K562 (cell line): ENCODE results near the gene BTRC. TPM values are rescaled to one million over a fixed set of nuclear protein-coding genes. Genes with fewer than 3 reads are reported as not detected.

Experiments
- ATAC-seq: fragments of 200-7000 bp; cut with Tn5 transposase; 3 replicates; pipeline ENCODE4 v1.9.1; 2020; ENCODE audit warnings: moderate library complexity
- BruUV-seq: library from RNA; stranded (reverse); fragments of 400-500 nt; replicated peaks from 2 replicates; lab custom pipeline; 2021; lab: Mats Ljungman, UMichigan
- CTCF ChIA-PET: fragments of 300-600 bp; formaldehyde crosslinking; extraction: SDS; loops from one replicate; lab custom pipeline; 2021; ENCODE audit warnings: low intra/inter-chr PET ratio; lab: Yijun Ruan, JAX
- POLR2A ChIA-PET: fragments of 300-600, 350-650 bp; sonication (Branson Sonifier 250); formaldehyde crosslinking; extraction: SDS; loops from one replicate; lab custom pipeline; 2021; ENCODE audit warnings: antibody characterized with exemption, inconsistent platforms; lab: Yijun Ruan, JAX
- DNase-seq, 4 experiments: peaks; one replicate each; pipeline versions ENCODE4 v3.0.0 to v3.0.0-alpha.2; 2011 to 2018; ENCODE audit warnings: low spot score in 3 of 4, mixed read lengths in 3 of 4; ENCODE audit errors: extremely low read depth in 1 of 4
- FAIRE-seq: peaks from 2 replicates; lab custom pipeline; 2011; peaks lifted over from hg19 to GRCh38; lab: Jason Lieb, UNC
- H2AFZ ChIP-seq: 2 replicates; pipeline ENCODE4 v1.6.0; 2011; ENCODE audit warnings: low read depth, low read length, control low read depth, inconsistent platforms
- H3K27ac ChIP-seq: fragments of 200-600 bp; 3 replicates; pipeline ENCODE4 v1.8.0; 2011; ENCODE audit warnings: low read depth, mild to moderate bottlenecking, control low read depth, inconsistent platforms, low read length, moderate library complexity, mixed read lengths; ENCODE audit errors: extremely low read depth
- H3K27me3 ChIP-seq, 2 experiments: fragments of 300-600 bp in 1 of 2; 2 replicates in 1 of 2; 3 replicates in 1 of 2; pipeline versions ENCODE4 v1.6.0 to v1.8.0; 2011; ENCODE audit warnings: inconsistent platforms in 2 of 2, low read length in 2 of 2, mild to moderate bottlenecking in 1 of 2, mixed read lengths in 1 of 2, moderate library complexity in 1 of 2; ENCODE audit not compliant: control insufficient read depth in 2 of 2, insufficient read depth in 2 of 2
- H3K36me3 ChIP-seq: fragments of 300-600 bp; 3 replicates; pipeline ENCODE4 v1.8.0; 2011; ENCODE audit warnings: mild to moderate bottlenecking, low read length, inconsistent platforms; ENCODE audit not compliant: control insufficient read depth, insufficient read depth
- H3K4me1 ChIP-seq, 2 experiments: fragments of 200-600 bp in 1 of 2; replicated peaks in 1 of 2; 2 replicates in 1 of 2; 3 replicates in 1 of 2; pipeline versions ENCODE4 v1.5.1 to v1.8.0; 2011; ENCODE audit warnings: inconsistent platforms in 2 of 2, low read length in 2 of 2, mild to moderate bottlenecking in 1 of 2, mixed read lengths in 1 of 2, moderate library complexity in 1 of 2; ENCODE audit not compliant: control insufficient read depth in 2 of 2, insufficient read depth in 2 of 2
- H3K4me2 ChIP-seq: 2 replicates; pipeline ENCODE4 v1.6.1; 2011; ENCODE audit warnings: low read length, control low read depth, inconsistent platforms, mixed read lengths; ENCODE audit not compliant: insufficient read depth
- H3K4me3 ChIP-seq: fragments of 200-600 bp; sonication (generic), shearing (Covaris generic); 2 replicates; pipeline ENCODE4 v1.5.1; 2016; ENCODE audit warnings: control low read depth, inconsistent platforms
- H3K79me2 ChIP-seq: fragments of 200-600 bp; 3 replicates; pipeline ENCODE4 v1.8.0; 2011; ENCODE audit warnings: low read length, inconsistent platforms; ENCODE audit not compliant: control insufficient read depth, insufficient read depth
- H3K9ac ChIP-seq, 2 experiments: 2 replicates each; pipeline versions ENCODE4 v1.6.0 to v1.6.1; 2011; ENCODE audit warnings: low read depth in 2 of 2, low read length in 2 of 2, control low read depth in 1 of 2, inconsistent platforms in 1 of 2, mild to moderate bottlenecking in 1 of 2, mixed read lengths in 1 of 2; ENCODE audit not compliant: insufficient read depth in 1 of 2
- H3K9me1 ChIP-seq: one replicate; pipeline ENCODE4 v1.6.0; 2011; ENCODE audit warnings: inconsistent platforms, mild to moderate bottlenecking, low read length, moderate library complexity; ENCODE audit not compliant: control insufficient read depth, insufficient read depth
- H3K9me3 ChIP-seq: replicated peaks from 2 replicates; pipeline ENCODE4 v1.5.1; 2011; ENCODE audit warnings: low read depth, low read length, inconsistent platforms; ENCODE audit not compliant: control insufficient read depth, insufficient read depth
- H4K20me1 ChIP-seq: replicated peaks from 2 replicates; pipeline ENCODE4 v1.6.1; 2011; ENCODE audit warnings: low read length, inconsistent platforms, mixed read lengths; ENCODE audit not compliant: control insufficient read depth, insufficient read depth
- ARNT ChIP-seq, 2 experiments: fragments of 450-650 bp; IDR thresholded peaks; 2 replicates each; pipeline ENCODE4 v1.6.1; 2016; ENCODE audit warnings: mild to moderate bottlenecking in 1 of 2
- DPF2 ChIP-seq: fragments of 450-650 bp; IDR thresholded peaks from 2 replicates; pipeline ENCODE4 v1.6.1; 2016
- GTF2E2 ChIP-seq: fragments of 200-800 bp; sonication (Bioruptor generic); IDR thresholded peaks from 2 replicates; pipeline ENCODE4 v1.6.1; 2016; ENCODE audit warnings: missing genetic modification characterization, missing compliant biosample characterization
- JUND ChIP-seq, 2 experiments: IDR thresholded peaks; 2 replicates in 1 of 2; 3 replicates in 1 of 2; pipeline ENCODE4 v1.6.1; 2011; ENCODE audit warnings: borderline replicate concordance in 2 of 2, low read depth in 2 of 2, low read length in 2 of 2, improper control_type of control experiment in 1 of 2, missing biosample characterization in 1 of 2, missing genetic modification characterization in 1 of 2, missing genetic modification reagents in 1 of 2
- LEF1 ChIP-seq: fragments of 450-650 bp; IDR thresholded peaks from 2 replicates; pipeline ENCODE4 v1.6.1; 2016; ENCODE audit warnings: mild to moderate bottlenecking
- NCOA1 ChIP-seq: fragments of 450-650 bp; IDR thresholded peaks from 2 replicates; pipeline ENCODE4 v1.6.1; 2016; ENCODE audit warnings: low read depth
- NFE2 ChIP-seq: IDR thresholded peaks from 2 replicates; pipeline ENCODE4 v1.6.1; 2014; ENCODE audit warnings: antibody characterized with exemption, low read depth
- NFIC ChIP-seq: fragments of 450-650 bp; IDR thresholded peaks from 2 replicates; pipeline ENCODE4 v1.6.1; 2017; ENCODE audit warnings: mild to moderate bottlenecking, inconsistent platforms
- POLR2AphosphoS5 ChIP-seq: IDR thresholded peaks from 2 replicates; pipeline ENCODE4 v1.6.1; 2011; ENCODE audit warnings: mild to moderate bottlenecking, low read depth, low read length, moderate library complexity; ENCODE audit not compliant: control insufficient read depth, insufficient read depth
- SREBF2 ChIP-seq: sonication (generic); formaldehyde crosslinking; IDR thresholded peaks from 2 replicates; pipeline ENCODE4 v1.4.0; 2020; ENCODE audit warnings: mild to moderate bottlenecking, missing genetic modification reagents
- TAF1 ChIP-seq: IDR thresholded peaks from 2 replicates; pipeline ENCODE4 v1.6.1; 2011; ENCODE audit warnings: mild to moderate bottlenecking, low read length, moderate library complexity; ENCODE audit not compliant: insufficient read depth, control insufficient read depth, severe bottlenecking; ENCODE audit errors: extremely low read depth
- TAL1 ChIP-seq: fragments of 450-650 bp; IDR thresholded peaks from 2 replicates; pipeline ENCODE4 v1.6.1; 2016; ENCODE audit warnings: mild to moderate bottlenecking
- TCF3 ChIP-seq: sonication (generic); formaldehyde crosslinking; IDR thresholded peaks from 2 replicates; pipeline ENCODE4 v1.4.0; 2020; ENCODE audit warnings: mild to moderate bottlenecking, missing genetic modification reagents
- ZNF197 ChIP-seq: fragments of 200-800 bp; sonication (Bioruptor generic); IDR thresholded peaks from 2 replicates; pipeline ENCODE4 v1.6.1; 2016; ENCODE audit warnings: low read depth, missing genetic modification characterization, missing compliant biosample characterization
- WGBS: fragments of 100-300 bp; shearing (Covaris generic); methylation state at CpG from one replicate; pipeline ENCODE4 v1.1.6; 2016; ENCODE audit warnings: low coverage, mixed read lengths; ENCODE audit not compliant: insufficient coverage; ENCODE audit errors: missing lambda C conversion rate; 5-methylcytosine and 5-hydroxymethylcytosine counted together
- in situ Hi-C: fragments of 300-500 bp; cut with MboI; formaldehyde crosslinking; loops from 4 replicates; pipeline ENCODE4 v1.15.0; 2018; ENCODE audit warnings: inconsistent platforms, mixed read lengths
- intact Hi-C: fragments of 100-400 bp; cut with micrococcal nuclease; formaldehyde crosslinking; loops from 2 replicates; pipeline ENCODE4 v1.14.2; 2022
- polyA plus RNA-seq, 8 experiments: library from polyadenylated mRNA; depleted of rRNA in 4 of 8; stranded (reverse) in 5 of 8; unstranded in 3 of 8; fragments of >200 nt; fragmentation: Nextera tagmentation in 2 of 8; fragmentation: Illumina TruSeq in 1 of 8; extraction: Ambion mirVana in 2 of 8; extraction: Trizol in 1 of 8; gene quantifications; 2 replicates each; pipeline versions ENCODE4 v1.2.1 to v1.2.3, GENCODE V29; 2011 to 2014; ENCODE audit warnings: inconsistent platforms in 1 of 8, missing spikeins in 1 of 8
- total RNA-seq, 7 experiments: library from RNA; depleted of rRNA in 6 of 7; stranded (reverse); fragments of >200 nt in 6 of 7; fragmentation: Illumina TruSeq in 2 of 7; extraction: Trizol in 2 of 7; gene quantifications; 2 replicates each; pipeline versions ENCODE4 v1.2.1 to v1.2.3, GENCODE V29; 2011 to 2021; ENCODE audit warnings: low replicate concordance in 1 of 7
- TF ChIP-seq, protein P1 (sequence below): fragments of 250-450 bp; sonication (Bioruptor Pico); IDR thresholded peaks from 2 replicates; pipeline ENCODE4 v1.4.0; 2020; ENCODE audit warnings: mild to moderate bottlenecking, moderate library complexity
- TF ChIP-seq, protein P2 (sequence below), 2 experiments: fragments of 200-800 bp in 1 of 2; sonication (Bioruptor generic) in 1 of 2; sonication (generic) in 1 of 2; formaldehyde crosslinking in 1 of 2; IDR thresholded peaks in 1 of 2; conservative IDR thresholded peaks in 1 of 2; 2 replicates each; pipeline versions ENCODE4 v1.5.0 to v1.6.1; 2016 to 2020; ENCODE audit warnings: missing compliant biosample characterization in 1 of 2, missing genetic modification characterization in 1 of 2, missing genetic modification reagents in 1 of 2

Gene BTRC
- total and polyA plus RNA-seq, 9 of the 15 experiments (the other 6 are each of a cell fraction or from before 2014, with no cell fraction given), result 1.6 to 15.4 (median 7.0) TPM

DNA sequence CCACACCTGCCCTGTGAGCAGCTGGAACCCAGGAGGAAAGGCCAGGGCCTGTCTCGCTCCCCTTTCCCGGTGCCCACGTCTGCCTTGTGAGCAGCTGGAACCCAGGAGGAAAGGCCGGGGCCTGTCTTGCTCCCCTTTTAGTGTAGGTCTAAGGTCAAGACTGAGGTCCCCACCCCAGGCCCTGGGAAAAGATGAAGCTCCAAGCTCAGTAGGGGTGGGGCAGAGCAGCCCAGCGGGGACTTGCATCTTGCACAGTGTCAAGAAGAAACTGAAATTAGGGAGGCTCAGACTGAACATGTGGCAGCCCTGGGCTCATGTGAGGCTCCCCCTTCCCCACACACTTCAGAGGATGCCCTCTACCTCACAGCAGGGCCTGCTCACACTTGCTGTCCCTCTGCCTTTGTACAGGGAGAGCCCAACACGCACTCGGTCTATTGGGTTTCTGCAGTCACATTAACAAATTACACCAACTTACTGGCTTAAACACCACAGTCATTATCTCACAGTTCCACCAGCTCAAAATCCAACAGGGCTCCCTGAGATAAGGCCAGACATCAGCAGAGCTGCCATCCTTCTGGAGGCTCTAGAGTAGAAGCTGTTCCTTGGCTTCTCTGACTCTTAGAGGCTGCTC lies 221.7 kb downstream of the BTRC start:
- no TSS peak for BruUV-seq
- peak overlapping the region; percentile 64 for H3K4me2 ChIP-seq
- peak overlapping the region; percentile 15 to 30; a peak in 2 of 4 replicates for H3K9ac ChIP-seq
- no peak overlapping the region for H2AFZ ChIP-seq
- peak; percentile 99 for FAIRE-seq
- POLR2A ChIA-PET, result interaction anchor here (1.0 to 1.2 kb wide), 4 partner anchors 19 to 362 kb away, joined by 3 to 6 read pairs (median 4); no protein-coding TSS in a partner anchor
- no peaks in the 10 kb centered on the region for H3K79me2 ChIP-seq
- H3K4me1 ChIP-seq, result peaks cover 28 to 54% of the 10 kb centered on the region in 2 experiments
- peak; percentile 85 for ATAC-seq
- no peak overlapping the region for H3K4me3 ChIP-seq
- intact Hi-C loops (loop anchor here (10.0 kb wide), 1 partner anchor 131 kb away; no protein-coding TSS in a partner anchor), in situ Hi-C loops (no loop called here)
- H3K9me3 ChIP-seq, result no peaks in the 10 kb centered on the region; the same call in 1 of the 2 replicates
- DNase-seq, result peak; percentile 60 to 88 (median 76)
- H3K36me3 ChIP-seq, result peaks cover 19% of the 10 kb centered on the region; the same call in 1 of the 3 replicates
- peak overlapping the region; percentile 71 for H3K27ac ChIP-seq
- H4K20me1 ChIP-seq, result no peaks in the 10 kb centered on the region; the same call in 1 of the 2 replicates
- WGBS, result 0% methylated on average over 2 of the region's 7 CpGs
- H3K27me3 ChIP-seq, result no peaks in the 10 kb centered on the region
- CTCF ChIA-PET, result interaction anchor here (1.1 kb wide), 1 partner anchor 362 kb away, joined by 3 read pairs; no protein-coding TSS in a partner anchor
- peaks cover 9% of the 10 kb centered on the region for H3K9me1 ChIP-seq
- TF ChIP-seq DPF2 (peak; percentile 94), NFE2 (peak; percentile 40; the same call in 1 of the 2 replicates), ARNT (IDR thresholded peaks at IDR 0.05) (peak in 1 of 2 experiments; percentile 84; a peak in 2 of 4 replicates), NFIC (peak; percentile 84), JUND (IDR thresholded peaks at IDR 0.05; ENCODE audit: borderline replicate concordance, low read depth, low read length) (no peak; the same call in 1 of the 2 replicates), JUND (tag; IDR thresholded peaks at IDR 0.05; ENCODE audit: borderline replicate concordance, low read depth, low read length) (peak; percentile 17; the same call in 1 of the 3 replicates), ZNF197 (CRISPR knock-in tag) (0 out of 2 replicates have a peak, but pooled peaks have one; percentile 50), TAF1 (peak; percentile 40), LEF1 (peak; percentile 58; the same call in 1 of the 2 replicates), GTF2E2 (tag) (no peak), SREBF2 (CRISPR knock-in tag) (no peak), POLR2AphosphoS5 (peak; percentile 95), TAL1 (peak; percentile 97), NCOA1 (peak; percentile 55; the same call in 1 of the 2 replicates), TCF3 (peak; percentile 97)
- TF ChIP-seq, protein P1, sequence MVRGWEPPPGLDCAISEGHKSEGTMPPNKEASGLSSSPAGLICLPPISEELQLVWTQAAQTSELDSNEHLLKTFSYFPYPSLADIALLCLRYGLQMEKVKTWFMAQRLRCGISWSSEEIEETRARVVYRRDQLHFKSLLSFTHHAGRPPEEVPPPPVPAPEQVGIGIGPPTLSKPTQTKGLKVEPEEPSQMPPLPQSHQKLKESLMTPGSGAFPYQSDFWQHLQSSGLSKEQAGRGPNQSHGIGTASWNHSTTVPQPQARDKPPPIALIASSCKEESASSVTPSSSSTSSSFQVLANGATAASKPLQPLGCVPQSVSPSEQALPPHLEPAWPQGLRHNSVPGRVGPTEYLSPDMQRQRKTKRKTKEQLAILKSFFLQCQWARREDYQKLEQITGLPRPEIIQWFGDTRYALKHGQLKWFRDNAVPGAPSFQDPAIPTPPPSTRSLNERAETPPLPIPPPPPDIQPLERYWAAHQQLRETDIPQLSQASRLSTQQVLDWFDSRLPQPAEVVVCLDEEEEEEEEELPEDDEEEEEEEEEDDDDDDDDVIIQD (CRISPR knock-in tag), result no peak
- TF ChIP-seq, protein P2, sequence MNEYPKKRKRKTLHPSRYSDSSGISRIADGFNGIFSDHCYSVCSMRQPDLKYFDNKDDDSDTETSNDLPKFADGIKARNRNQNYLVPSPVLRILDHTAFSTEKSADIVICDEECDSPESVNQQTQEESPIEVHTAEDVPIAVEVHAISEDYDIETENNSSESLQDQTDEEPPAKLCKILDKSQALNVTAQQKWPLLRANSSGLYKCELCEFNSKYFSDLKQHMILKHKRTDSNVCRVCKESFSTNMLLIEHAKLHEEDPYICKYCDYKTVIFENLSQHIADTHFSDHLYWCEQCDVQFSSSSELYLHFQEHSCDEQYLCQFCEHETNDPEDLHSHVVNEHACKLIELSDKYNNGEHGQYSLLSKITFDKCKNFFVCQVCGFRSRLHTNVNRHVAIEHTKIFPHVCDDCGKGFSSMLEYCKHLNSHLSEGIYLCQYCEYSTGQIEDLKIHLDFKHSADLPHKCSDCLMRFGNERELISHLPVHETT (CRISPR knock-in tag; conservative IDR thresholded peaks at IDR 0.05 in 1 of 2, IDR thresholded peaks at IDR 0.05 in 1 of 2), result 0 out of 4 replicates have a peak, but pooled peaks of 1 of the 2 experiments have one; percentile 39
